K562 (cell line): Measurements from ENCODE around the gene FERMT3. TPM values are rescaled to one million over a fixed set of nuclear protein-coding genes. Genes with fewer than 3 reads are reported as not detected.

Experiments
- ESRRB ChIP-seq: fragments of 250-450 bp; sonication (Bioruptor Pico); IDR thresholded peaks from 2 replicates; pipeline ENCODE4 v1.5.0; 2020; ENCODE audit warnings: mild to moderate bottlenecking, moderate library complexity, borderline replicate concordance
- NRF1 ChIP-seq, 2 experiments: fragments of 450-650 bp; IDR thresholded peaks in 1 of 2; conservative IDR thresholded peaks in 1 of 2; 2 replicates each; pipeline ENCODE4 v1.6.1; 2014; ENCODE audit warnings: mild to moderate bottlenecking in 2 of 2
- PURB ChIP-seq: sonication (generic); formaldehyde crosslinking; IDR thresholded peaks from 2 replicates; pipeline ENCODE4 v1.9.0; 2021; ENCODE audit warnings: low read depth, mild to moderate bottlenecking, missing genetic modification reagents
- RBBP5 ChIP-seq: fragments of 200-600 bp; sonication (generic); IDR thresholded peaks from 2 replicates; pipeline ENCODE4 v1.6.1; 2012; ENCODE audit warnings: borderline replicate concordance, mild to moderate bottlenecking, low read length, control low read depth, inconsistent platforms; ENCODE audit not compliant: insufficient read depth, poor library complexity, severe bottlenecking
- RNF2 ChIP-seq: sonication (generic); IDR thresholded peaks from 2 replicates; pipeline ENCODE4 v1.6.1; 2016
- SPI1 ChIP-seq: IDR thresholded peaks from 2 replicates; pipeline ENCODE4 v1.6.1; 2011; ENCODE audit warnings: low read depth, low read length, control low read depth, borderline replicate concordance
- polyA plus RNA-seq, 8 experiments: library from polyadenylated mRNA; depleted of rRNA in 4 of 8; stranded (reverse) in 5 of 8; unstranded in 3 of 8; fragments of >200 nt; fragmentation: Nextera tagmentation in 2 of 8; fragmentation: Illumina TruSeq in 1 of 8; extraction: Ambion mirVana in 2 of 8; extraction: Trizol in 1 of 8; gene quantifications; 2 replicates each; pipeline versions ENCODE4 v1.2.1 to v1.2.3, GENCODE V29; 2011 to 2014; ENCODE audit warnings: inconsistent platforms in 1 of 8, missing spikeins in 1 of 8
- total RNA-seq, 7 experiments: library from RNA; depleted of rRNA in 6 of 7; stranded (reverse); fragments of >200 nt in 6 of 7; fragmentation: Illumina TruSeq in 2 of 7; extraction: Trizol in 2 of 7; gene quantifications; 2 replicates each; pipeline versions ENCODE4 v1.2.1 to v1.2.3, GENCODE V29; 2011 to 2021; ENCODE audit warnings: low replicate concordance in 1 of 7
- TF ChIP-seq, protein P1 (sequence below): fragments of 450-650 bp; formaldehyde crosslinking; IDR thresholded peaks from 2 replicates; pipeline ENCODE4 v1.4.0; 2020; ENCODE audit warnings: mild to moderate bottlenecking
- TF ChIP-seq, protein P2 (sequence below): fragments of 200-800 bp; sonication (Bioruptor generic); IDR thresholded peaks from 2 replicates; pipeline ENCODE4 v1.6.1; 2017; ENCODE audit warnings: missing genetic modification characterization, missing compliant biosample characterization
- TF ChIP-seq, protein P3 (sequence below): sonication (generic); formaldehyde crosslinking; IDR thresholded peaks from 2 replicates; pipeline ENCODE4 v1.8.0; 2023; ENCODE audit warnings: missing genetic modification reagents, mild to moderate bottlenecking, borderline replicate concordance
- TF ChIP-seq, protein P4 (sequence below): fragments of 250-450 bp; sonication (Bioruptor Pico); IDR thresholded peaks from 2 replicates; pipeline ENCODE4 v1.5.1; 2021; ENCODE audit warnings: mild to moderate bottlenecking
- TF ChIP-seq, protein P5 (sequence below): fragments of 450-650 bp; IDR thresholded peaks from 2 replicates; pipeline ENCODE4 v1.6.1; 2016; ENCODE audit warnings: antibody characterized with exemption
- TF ChIP-seq, protein P6 (sequence below): sonication (generic); formaldehyde crosslinking; IDR thresholded peaks from 2 replicates; pipeline ENCODE4 v1.8.1; 2023; ENCODE audit warnings: mild to moderate bottlenecking, missing genetic modification reagents

FERMT3 gene
- total and polyA plus RNA-seq, 9 of the 15 experiments (the other 6 are each of a cell fraction or from before 2014, with no cell fraction given), result 3.2 to 275 (median 79.7) TPM

DNA sequence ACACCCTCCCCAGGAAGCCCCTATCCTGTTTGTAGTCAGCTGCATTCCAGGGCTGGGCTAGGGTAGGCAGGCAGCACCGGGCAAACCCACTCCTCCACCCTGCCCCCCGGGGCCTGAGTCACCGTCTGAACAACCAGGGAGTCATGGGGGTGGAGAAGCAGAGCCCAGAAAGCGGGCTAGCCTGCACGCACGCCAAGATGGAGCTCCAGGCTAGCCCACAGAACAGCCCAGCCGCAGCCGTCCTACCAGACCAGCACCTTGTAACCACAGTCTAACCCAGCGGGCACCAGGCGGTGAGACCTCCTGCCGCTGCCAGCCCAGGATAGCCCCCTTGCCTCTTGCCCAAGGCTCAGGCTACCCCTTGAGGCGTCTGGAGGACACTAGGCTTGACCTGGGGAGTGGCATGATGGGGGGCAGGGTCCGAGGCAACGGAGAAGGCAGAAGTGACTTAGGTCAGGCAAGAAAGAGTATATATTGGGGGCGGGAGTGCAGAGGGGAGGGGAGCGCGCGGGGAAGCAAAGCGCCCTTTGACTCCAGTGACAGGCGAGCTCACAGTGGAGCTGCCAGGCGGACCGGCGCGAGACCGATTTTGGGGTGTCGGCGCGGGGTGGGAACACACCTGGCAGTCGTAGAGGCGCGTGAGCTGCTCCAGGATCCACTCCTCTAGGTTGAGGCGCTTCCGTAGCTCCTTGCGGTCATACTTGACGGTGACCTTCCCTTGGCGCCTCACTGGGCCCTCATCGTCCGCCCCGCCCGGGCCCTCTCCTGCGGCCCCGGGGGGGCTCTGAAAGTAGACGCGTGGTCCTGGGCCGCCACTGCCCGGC is 39.5 kb downstream of the FERMT3 start (continued):
- TF ChIP-seq, protein P1, sequence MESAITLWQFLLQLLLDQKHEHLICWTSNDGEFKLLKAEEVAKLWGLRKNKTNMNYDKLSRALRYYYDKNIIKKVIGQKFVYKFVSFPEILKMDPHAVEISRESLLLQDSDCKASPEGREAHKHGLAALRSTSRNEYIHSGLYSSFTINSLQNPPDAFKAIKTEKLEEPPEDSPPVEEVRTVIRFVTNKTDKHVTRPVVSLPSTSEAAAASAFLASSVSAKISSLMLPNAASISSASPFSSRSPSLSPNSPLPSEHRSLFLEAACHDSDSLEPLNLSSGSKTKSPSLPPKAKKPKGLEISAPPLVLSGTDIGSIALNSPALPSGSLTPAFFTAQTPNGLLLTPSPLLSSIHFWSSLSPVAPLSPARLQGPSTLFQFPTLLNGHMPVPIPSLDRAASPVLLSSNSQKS (CRISPR knock-in tag), result no peak
- TF ChIP-seq, protein P2, sequence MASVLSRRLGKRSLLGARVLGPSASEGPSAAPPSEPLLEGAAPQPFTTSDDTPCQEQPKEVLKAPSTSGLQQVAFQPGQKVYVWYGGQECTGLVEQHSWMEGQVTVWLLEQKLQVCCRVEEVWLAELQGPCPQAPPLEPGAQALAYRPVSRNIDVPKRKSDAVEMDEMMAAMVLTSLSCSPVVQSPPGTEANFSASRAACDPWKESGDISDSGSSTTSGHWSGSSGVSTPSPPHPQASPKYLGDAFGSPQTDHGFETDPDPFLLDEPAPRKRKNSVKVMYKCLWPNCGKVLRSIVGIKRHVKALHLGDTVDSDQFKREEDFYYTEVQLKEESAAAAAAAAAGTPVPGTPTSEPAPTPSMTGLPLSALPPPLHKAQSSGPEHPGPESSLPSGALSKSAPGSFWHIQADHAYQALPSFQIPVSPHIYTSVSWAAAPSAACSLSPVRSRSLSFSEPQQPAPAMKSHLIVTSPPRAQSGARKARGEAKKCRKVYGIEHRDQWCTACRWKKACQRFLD (CRISPR knock-in tag), result peak; percentile 58
- TF ChIP-seq RBBP5, result no peak
- TF ChIP-seq, protein P3, sequence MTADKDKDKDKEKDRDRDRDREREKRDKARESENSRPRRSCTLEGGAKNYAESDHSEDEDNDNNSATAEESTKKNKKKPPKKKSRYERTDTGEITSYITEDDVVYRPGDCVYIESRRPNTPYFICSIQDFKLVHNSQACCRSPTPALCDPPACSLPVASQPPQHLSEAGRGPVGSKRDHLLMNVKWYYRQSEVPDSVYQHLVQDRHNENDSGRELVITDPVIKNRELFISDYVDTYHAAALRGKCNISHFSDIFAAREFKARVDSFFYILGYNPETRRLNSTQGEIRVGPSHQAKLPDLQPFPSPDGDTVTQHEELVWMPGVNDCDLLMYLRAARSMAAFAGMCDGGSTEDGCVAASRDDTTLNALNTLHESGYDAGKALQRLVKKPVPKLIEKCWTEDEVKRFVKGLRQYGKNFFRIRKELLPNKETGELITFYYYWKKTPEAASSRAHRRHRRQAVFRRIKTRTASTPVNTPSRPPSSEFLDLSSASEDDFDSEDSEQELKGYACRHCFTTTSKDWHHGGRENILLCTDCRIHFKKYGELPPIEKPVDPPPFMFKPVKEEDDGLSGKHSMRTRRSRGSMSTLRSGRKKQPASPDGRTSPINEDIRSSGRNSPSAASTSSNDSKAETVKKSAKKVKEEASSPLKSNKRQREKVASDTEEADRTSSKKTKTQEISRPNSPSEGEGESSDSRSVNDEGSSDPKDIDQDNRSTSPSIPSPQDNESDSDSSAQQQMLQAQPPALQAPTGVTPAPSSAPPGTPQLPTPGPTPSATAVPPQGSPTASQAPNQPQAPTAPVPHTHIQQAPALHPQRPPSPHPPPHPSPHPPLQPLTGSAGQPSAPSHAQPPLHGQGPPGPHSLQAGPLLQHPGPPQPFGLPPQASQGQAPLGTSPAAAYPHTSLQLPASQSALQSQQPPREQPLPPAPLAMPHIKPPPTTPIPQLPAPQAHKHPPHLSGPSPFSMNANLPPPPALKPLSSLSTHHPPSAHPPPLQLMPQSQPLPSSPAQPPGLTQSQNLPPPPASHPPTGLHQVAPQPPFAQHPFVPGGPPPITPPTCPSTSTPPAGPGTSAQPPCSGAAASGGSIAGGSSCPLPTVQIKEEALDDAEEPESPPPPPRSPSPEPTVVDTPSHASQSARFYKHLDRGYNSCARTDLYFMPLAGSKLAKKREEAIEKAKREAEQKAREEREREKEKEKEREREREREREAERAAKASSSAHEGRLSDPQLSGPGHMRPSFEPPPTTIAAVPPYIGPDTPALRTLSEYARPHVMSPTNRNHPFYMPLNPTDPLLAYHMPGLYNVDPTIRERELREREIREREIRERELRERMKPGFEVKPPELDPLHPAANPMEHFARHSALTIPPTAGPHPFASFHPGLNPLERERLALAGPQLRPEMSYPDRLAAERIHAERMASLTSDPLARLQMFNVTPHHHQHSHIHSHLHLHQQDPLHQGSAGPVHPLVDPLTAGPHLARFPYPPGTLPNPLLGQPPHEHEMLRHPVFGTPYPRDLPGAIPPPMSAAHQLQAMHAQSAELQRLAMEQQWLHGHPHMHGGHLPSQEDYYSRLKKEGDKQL (CRISPR knock-in tag), result no peak
- TF ChIP-seq, protein P4, sequence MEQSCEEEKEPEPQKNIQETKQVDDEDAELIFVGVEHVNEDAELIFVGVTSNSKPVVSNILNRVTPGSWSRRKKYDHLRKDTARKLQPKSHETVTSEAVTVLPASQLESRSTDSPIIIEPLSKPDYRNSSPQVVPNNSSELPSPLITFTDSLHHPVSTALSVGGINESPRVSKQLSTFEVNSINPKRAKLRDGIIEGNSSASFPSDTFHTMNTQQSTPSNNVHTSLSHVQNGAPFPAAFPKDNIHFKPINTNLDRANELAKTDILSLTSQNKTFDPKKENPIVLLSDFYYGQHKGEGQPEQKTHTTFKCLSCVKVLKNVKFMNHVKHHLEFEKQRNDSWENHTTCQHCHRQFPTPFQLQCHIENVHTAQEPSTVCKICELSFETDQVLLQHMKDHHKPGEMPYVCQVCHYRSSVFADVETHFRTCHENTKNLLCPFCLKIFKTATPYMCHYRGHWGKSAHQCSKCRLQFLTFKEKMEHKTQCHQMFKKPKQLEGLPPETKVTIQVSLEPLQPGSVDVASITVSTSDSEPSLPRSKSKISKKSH (CRISPR knock-in tag), result no peak
- TF ChIP-seq NRF1 (conservative IDR thresholded peaks at IDR 0.05 in 1 of 2, IDR thresholded peaks at IDR 0.05 in 1 of 2), result no peak
- TF ChIP-seq PURB (CRISPR knock-in tag), result no peak
- no peak for TF ChIP-seq ESRRB
- TF ChIP-seq, protein P5, sequence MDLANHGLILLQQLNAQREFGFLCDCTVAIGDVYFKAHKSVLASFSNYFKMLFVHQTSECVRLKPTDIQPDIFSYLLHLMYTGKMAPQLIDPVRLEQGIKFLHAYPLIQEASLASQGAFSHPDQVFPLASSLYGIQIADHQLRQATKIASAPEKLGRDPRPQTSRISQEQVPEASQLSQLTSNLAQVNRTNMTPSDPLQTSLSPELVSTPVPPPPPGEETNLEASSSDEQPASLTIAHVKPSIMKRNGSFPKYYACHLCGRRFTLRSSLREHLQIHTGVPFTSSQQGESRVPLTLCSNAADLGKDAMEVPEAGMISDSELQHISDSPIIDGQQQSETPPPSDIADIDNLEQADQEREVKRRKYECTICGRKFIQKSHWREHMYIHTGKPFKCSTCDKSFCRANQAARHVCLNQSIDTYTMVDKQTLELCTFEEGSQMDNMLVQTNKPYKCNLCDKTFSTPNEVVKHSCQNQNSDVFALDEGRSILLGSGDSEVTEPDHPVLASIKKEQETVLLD, result 0 out of 2 replicates have a peak, but pooled peaks have one; percentile 27
- no peak for TF ChIP-seq RNF2
- TF ChIP-seq, protein P6, sequence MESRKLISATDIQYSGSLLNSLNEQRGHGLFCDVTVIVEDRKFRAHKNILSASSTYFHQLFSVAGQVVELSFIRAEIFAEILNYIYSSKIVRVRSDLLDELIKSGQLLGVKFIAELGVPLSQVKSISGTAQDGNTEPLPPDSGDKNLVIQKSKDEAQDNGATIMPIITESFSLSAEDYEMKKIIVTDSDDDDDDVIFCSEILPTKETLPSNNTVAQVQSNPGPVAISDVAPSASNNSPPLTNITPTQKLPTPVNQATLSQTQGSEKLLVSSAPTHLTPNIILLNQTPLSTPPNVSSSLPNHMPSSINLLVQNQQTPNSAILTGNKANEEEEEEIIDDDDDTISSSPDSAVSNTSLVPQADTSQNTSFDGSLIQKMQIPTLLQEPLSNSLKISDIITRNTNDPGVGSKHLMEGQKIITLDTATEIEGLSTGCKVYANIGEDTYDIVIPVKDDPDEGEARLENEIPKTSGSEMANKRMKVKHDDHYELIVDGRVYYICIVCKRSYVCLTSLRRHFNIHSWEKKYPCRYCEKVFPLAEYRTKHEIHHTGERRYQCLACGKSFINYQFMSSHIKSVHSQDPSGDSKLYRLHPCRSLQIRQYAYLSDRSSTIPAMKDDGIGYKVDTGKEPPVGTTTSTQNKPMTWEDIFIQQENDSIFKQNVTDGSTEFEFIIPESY (CRISPR knock-in tag), result no peak
- no peak for TF ChIP-seq SPI1
